ENCODE data around the gene KLRG1. TPM values are rescaled to one million over a fixed set of nuclear protein-coding genes. Genes with fewer than 3 reads are reported as not detected.
A peak's percentile ranks its signal among the peaks of the same experiment; 100 is the strongest.

The KLRG1 gene
- 10 to 100 TPM; 14.4 to 16.1 TPM for total RNA-seq

GRCh38 chr12:8989413-8989812 lies at the start of gene KLRG1:
Gene KLRG1, plus strand, starts transcription at chr12:8989546. Its CDS starts 90 bp downstream, at chr12:8989636.
- Mint-ChIP-seq H3K9me3 (peaks cover 3% of the 10 kb centered on the region), H3K4me1 (peaks cover 31% of the 10 kb centered on the region), H3K27ac (peak within 1 kb of the TSS; percentile 46), H3K36me3 (peaks cover 1% of the 10 kb centered on the region), H3K4me3 (peak within 1 kb of the TSS; percentile 20), H3K27me3 (no peaks in the 10 kb centered on the region)
- ATAC-seq (ENCODE audit: low read depth) (no peak), DNase-seq (no peak)
- POLR2A ChIA-PET, result no interaction called here

- Mint-ChIP-seq H3K9me3 (no peaks in the 10 kb centered on the region), H3K36me3 (peaks cover 14% of the 10 kb centered on the region), H3K27ac (no peak overlapping the region), H3K27me3 (no peaks in the 10 kb centered on the region), H3K4me3 (no peak overlapping the region), H3K4me1 (peaks cover 7% of the 10 kb centered on the region)
- no peak for DNase-seq
- ATAC-seq (ENCODE audit: low read depth), result no peak
- POLR2A ChIA-PET, result no interaction called here
These were observed 47.5 kb upstream of the KLRG1 start for GRCh38 chr12:8941691-8942478.

GRCh38 chr12:8943565-8944186 lies 45.7 kb upstream of the KLRG1 start:
- POLR2A ChIA-PET, result no interaction called here

GRCh38 chr12:8946733-8947132 lies 42.6 kb upstream of the KLRG1 start:
- Mint-ChIP-seq H3K36me3 (peaks cover 11% of the 10 kb centered on the region), H3K27ac (peak overlapping the region; percentile 14), H3K9me3 (no peaks in the 10 kb centered on the region), H3K4me3 (peak overlapping the region; percentile 14), H3K4me1 (peaks cover 28% of the 10 kb centered on the region), H3K27me3 (no peaks in the 10 kb centered on the region)
- DNase-seq (no peak), ATAC-seq (ENCODE audit: low read depth) (no peak)
- POLR2A ChIA-PET, result no interaction called here

More at GRCh38 chr12:8943565-8944186, 45.7 kb upstream of the KLRG1 start:
- DNase-seq (no peak), ATAC-seq (ENCODE audit: low read depth) (no peak)
- Mint-ChIP-seq H3K4me3 (no peak overlapping the region), H3K36me3 (peaks cover 15% of the 10 kb centered on the region), H3K4me1 (peaks cover 20% of the 10 kb centered on the region), H3K27ac (no peak overlapping the region), H3K27me3 (no peaks in the 10 kb centered on the region), H3K9me3 (no peaks in the 10 kb centered on the region)

GRCh38 chr12:8947737-8948136 lies 41.6 kb upstream of the KLRG1 start:
- DNase-seq (no peak), ATAC-seq (ENCODE audit: low read depth) (no peak)
- H3K27ac Mint-ChIP-seq, result no peak overlapping the region
- peaks cover 34% of the 10 kb centered on the region for H3K4me1 Mint-ChIP-seq
- H3K27me3 Mint-ChIP-seq, result no peaks in the 10 kb centered on the region
- peaks cover 3% of the 10 kb centered on the region for H3K9me3 Mint-ChIP-seq
- peak overlapping the region; percentile 42 for H3K4me3 Mint-ChIP-seq
- POLR2A ChIA-PET, result no interaction called here
- H3K36me3 Mint-ChIP-seq, result peaks cover 14% of the 10 kb centered on the region

GRCh38 chr12:8948701-8949341 lies 40.5 kb upstream of the KLRG1 start:
- H3K27me3 Mint-ChIP-seq, result no peaks in the 10 kb centered on the region
- no peak for ATAC-seq (ENCODE audit: low read depth)
- POLR2A ChIA-PET, result interaction anchor here (0.7 to 2.5 kb wide), 12 partner anchors 10 to 1012 kb away, joined by 3 to 17 read pairs (median 6); partner anchors contain the start of gene PHC1
- peaks cover 44% of the 10 kb centered on the region for H3K4me1 Mint-ChIP-seq
- peak overlapping the region; percentile 93 for H3K4me3 Mint-ChIP-seq
- DNase-seq, result no peak
- peaks cover 17% of the 10 kb centered on the region for H3K36me3 Mint-ChIP-seq
- H3K9me3 Mint-ChIP-seq, result peaks cover 8% of the 10 kb centered on the region
- H3K27ac Mint-ChIP-seq, result peak overlapping the region; percentile 91

- Mint-ChIP-seq H3K27ac (peak within 1 kb of the TSS; percentile 91), H3K27me3 (no peaks in the 10 kb centered on the region), H3K4me1 (peaks cover 48% of the 10 kb centered on the region), H3K36me3 (peaks cover 23% of the 10 kb centered on the region), H3K9me3 (peaks cover 11% of the 10 kb centered on the region), H3K4me3 (peak within 1 kb of the TSS; percentile 93)
- POLR2A ChIA-PET, result interaction anchor here (0.7 to 2.5 kb wide), 13 partner anchors 11 to 1013 kb away, joined by 3 to 17 read pairs (median 6); partner anchors contain the start of gene PHC1
- peak; percentile 85 for ATAC-seq (ENCODE audit: low read depth)
- peak; percentile 92 for DNase-seq
These were observed 39.8 kb upstream of the KLRG1 start, which contains the start of gene M6PR for GRCh38 chr12:8949342-8950220. Gene M6PR, minus strand, starts transcription at chr12:8949645. Its CDS starts 3,241 bp downstream, at chr12:8946404.

- peak overlapping the region; percentile 93 for H3K4me3 Mint-ChIP-seq
- H3K27me3 Mint-ChIP-seq, result no peaks in the 10 kb centered on the region
- peak overlapping the region; percentile 91 for H3K27ac Mint-ChIP-seq
- peaks cover 48% of the 10 kb centered on the region for H3K4me1 Mint-ChIP-seq
- DNase-seq (no peak), ATAC-seq (ENCODE audit: low read depth) (no peak)
- H3K9me3 Mint-ChIP-seq, result peaks cover 11% of the 10 kb centered on the region
- POLR2A ChIA-PET, result interaction anchor here (0.8 to 2.5 kb wide), 10 partner anchors 34 to 114 kb away, joined by 3 to 17 read pairs (median 7); partner anchors contain the start of gene PHC1
- peaks cover 23% of the 10 kb centered on the region for H3K36me3 Mint-ChIP-seq
These were observed 39.2 kb upstream of the KLRG1 start for GRCh38 chr12:8950221-8950527.

GRCh38 chr12:8950702-8951478 lies 38.5 kb upstream of the KLRG1 start:
- ATAC-seq (ENCODE audit: low read depth), result no peak
- peak overlapping the region; percentile 91 for H3K27ac Mint-ChIP-seq
- POLR2A ChIA-PET, result interaction anchor here (0.5 to 2.5 kb wide), 7 partner anchors 35 to 113 kb away, joined by 3 to 17 read pairs (median 8); partner anchors contain the start of gene PHC1
- peaks cover 11% of the 10 kb centered on the region for H3K9me3 Mint-ChIP-seq
- no peaks in the 10 kb centered on the region for H3K27me3 Mint-ChIP-seq
- H3K4me3 Mint-ChIP-seq, result peak overlapping the region; percentile 93
- DNase-seq, result peak; percentile 39
- peaks cover 48% of the 10 kb centered on the region for H3K4me1 Mint-ChIP-seq
- H3K36me3 Mint-ChIP-seq, result peaks cover 23% of the 10 kb centered on the region

- POLR2A ChIA-PET, result interaction anchor here (0.6 to 2.2 kb wide), 5 partner anchors 44 to 89 kb away, joined by 3 to 9 read pairs (median 4); no protein-coding TSS in a partner anchor
- H3K36me3 Mint-ChIP-seq, result peaks cover 28% of the 10 kb centered on the region
- DNase-seq, result no peak
- no peak for ATAC-seq (ENCODE audit: low read depth)
- H3K27me3 Mint-ChIP-seq, result no peaks in the 10 kb centered on the region
- peak overlapping the region; percentile 88 for H3K27ac Mint-ChIP-seq
- H3K4me3 Mint-ChIP-seq, result peak overlapping the region; percentile 93
- peaks cover 43% of the 10 kb centered on the region for H3K4me1 Mint-ChIP-seq
- H3K9me3 Mint-ChIP-seq, result peaks cover 11% of the 10 kb centered on the region
These were observed 37.6 kb upstream of the KLRG1 start for GRCh38 chr12:8951744-8952143.

GRCh38 chr12:8953773-8954402 lies 35.5 kb upstream of the KLRG1 start:
- H3K4me1 Mint-ChIP-seq, result peaks cover 30% of the 10 kb centered on the region
- H3K27ac Mint-ChIP-seq, result peak overlapping the region; percentile 71
- peaks cover 34% of the 10 kb centered on the region for H3K36me3 Mint-ChIP-seq
- no peaks in the 10 kb centered on the region for H3K27me3 Mint-ChIP-seq
- no peak for DNase-seq
- H3K9me3 Mint-ChIP-seq, result peaks cover 15% of the 10 kb centered on the region
- H3K4me3 Mint-ChIP-seq, result peak overlapping the region; percentile 46
- POLR2A ChIA-PET, result interaction anchor here (0.5 to 0.7 kb wide), 2 partner anchors 21 to 68 kb away, joined by 3 to 5 read pairs; no protein-coding TSS in a partner anchor
- no peak for ATAC-seq (ENCODE audit: low read depth)

All from activated naive CD8-positive, alpha-beta T cell treated with anti-CD3 and anti-CD28 coated beads, Interleukin-2, amount 10 ng/mL, durations not matched to agents 7 days and 5 days (primary cell).